Aorta (tissue), 5 donors: ENCODE results near the gene TNFRSF19. TPM values are rescaled to one million over a fixed set of nuclear protein-coding genes. Genes with fewer than 3 reads are reported as not detected.

ENCODE experiments used
- ATAC-seq: fragments of 200-7000 bp; cut with Tn5 transposase; one replicate; pipeline ENCODE4 v1.9.1; 2022; ENCODE audit warnings: moderate library complexity; ENCODE audit not compliant: low FRiP score
- DNase-seq, 2 donors: peaks; one replicate each; pipeline ENCODE4 v3.0.0-alpha.2; 2020
- H3K27ac ChIP-seq, 2 donors: one replicate each; pipeline ENCODE4 v1.5.1; 2013; ENCODE audit warnings: low read length in 2 of 2, mild to moderate bottlenecking in 2 of 2, moderate library complexity in 2 of 2, control low read depth in 1 of 2, inconsistent platforms in 1 of 2, low read depth in 1 of 2
- H3K27me3 ChIP-seq, 2 donors: one replicate each; pipeline ENCODE4 v1.6.1; 2013; ENCODE audit warnings: control low read depth in 1 of 2, low read length in 1 of 2, mild to moderate bottlenecking in 1 of 2, moderate library complexity in 1 of 2; ENCODE audit not compliant: insufficient read depth in 2 of 2, control insufficient read depth in 1 of 2
- H3K36me3 ChIP-seq, 2 donors: one replicate each; pipeline ENCODE4 v1.6.1; 2013; ENCODE audit warnings: control low read depth in 1 of 2, low read length in 1 of 2, mild to moderate bottlenecking in 1 of 2; ENCODE audit not compliant: insufficient read depth in 2 of 2, control insufficient read depth in 1 of 2
- H3K4me1 ChIP-seq, 2 donors: one replicate each; pipeline ENCODE4 v1.6.1; 2013; ENCODE audit warnings: low read length in 2 of 2, control low read depth in 1 of 2, mild to moderate bottlenecking in 1 of 2, moderate library complexity in 1 of 2; ENCODE audit not compliant: insufficient read depth in 2 of 2, control insufficient read depth in 1 of 2
- H3K4me3 ChIP-seq, 2 donors: one replicate each; pipeline ENCODE4 v1.5.1; 2013; ENCODE audit warnings: low read length in 2 of 2, control low read depth in 1 of 2, mild to moderate bottlenecking in 1 of 2
- H3K9me3 ChIP-seq: one replicate; pipeline ENCODE4 v1.6.1; 2013; ENCODE audit warnings: mild to moderate bottlenecking, low read length; ENCODE audit not compliant: control insufficient read depth
- WGBS, 2 donors: extraction: QIAGEN DNeasy Blood & Tissue Kit; methylation state at CpG; one replicate each; pipeline ENCODE4 v1.1.7; 2013; 5-methylcytosine and 5-hydroxymethylcytosine counted together
- intact Hi-C, 2 donors: fragments of 100-400 bp; cut with DNase I; formaldehyde crosslinking; loops; one replicate each; pipeline versions ENCODE4 v1.14.2 to v1.15.0; 2022
- polyA plus RNA-seq, 2 donors: library from polyadenylated mRNA; stranded (reverse); fragments of 200-250 nt; gene quantifications; one replicate each; pipeline ENCODE4 v1.2.3, GENCODE V29; 2013
- total RNA-seq, 2 donors: library from RNA; stranded (reverse); fragmentation: NEBNext Ultra II Directional; extraction: Animal tissue kit (Norgen Biotek cat#: 25700); gene quantifications; one replicate each; pipeline ENCODE4 v1.2.1, GENCODE V29; 2021
- donor health status: healthy with polysubstance abuse.
- donor health status: Bipolar disorder and iron deficiency.
- donor health status: DM: no; HTN: no; CAD: no.
- donor health status: DM: no; HTN: no; CAD: no.
- donor health status: DM: yes; HTN: yes; CAD: no.

Gene TNFRSF19
- total and polyA plus RNA-seq, 4 donors = 0.38 to 4.3 (median 1.9) TPM

- H3K36me3 ChIP-seq = no peaks in the 10 kb centered on the region
- H3K4me3 ChIP-seq = no peak overlapping the region
- no peaks in the 10 kb centered on the region for H3K9me3 ChIP-seq
- H3K4me1 ChIP-seq = no peaks in the 10 kb centered on the region
- DNase-seq (no peak), ATAC-seq (no peak)
- no peak overlapping the region for H3K27ac ChIP-seq
- H3K27me3 ChIP-seq = no peaks in the 10 kb centered on the region
- WGBS, 2 donors = 66 to 70% methylated on average over 26 to 28 of the region's 28 CpGs
- intact Hi-C loops = no loop called here
Observed at GRCh38 chr13:23695196-23695595, 125.0 kb downstream of the TNFRSF19 start.

- DNase-seq (peak in 1 of 2 donors; percentile 63), ATAC-seq (peak; percentile 51)
- Histone ChIP-seq H3K9me3 (no peaks in the 10 kb centered on the region), H3K36me3 (no peaks in the 10 kb centered on the region), H3K27ac (no peak overlapping the region), H3K27me3 (no peaks in the 10 kb centered on the region), H3K4me3 (no peak overlapping the region), H3K4me1 (no peaks in the 10 kb centered on the region)
- WGBS, 2 donors = 44 to 51% methylated on average over 46 of the region's 46 CpGs
- intact Hi-C loops = no loop called here
Observed at GRCh38 chr13:23695711-23696464, 125.7 kb downstream of the TNFRSF19 start.

GRCh38 chr13:23696610-23697009 lies 126.4 kb downstream of the TNFRSF19 start:
- 84 to 89% methylated on average over 5 of the region's 5 CpGs for WGBS, 2 donors
- Histone ChIP-seq H3K9me3 (no peaks in the 10 kb centered on the region), H3K27me3 (no peaks in the 10 kb centered on the region), H3K36me3 (no peaks in the 10 kb centered on the region), H3K27ac (no peak overlapping the region), H3K4me1 (no peaks in the 10 kb centered on the region), H3K4me3 (no peak overlapping the region)
- intact Hi-C loops = no loop called here
- ATAC-seq = no peak
- no peak for DNase-seq

- intact Hi-C loops = no loop called here
- no peaks in the 10 kb centered on the region for H3K36me3 ChIP-seq
Observed at GRCh38 chr13:23697772-23698313, 127.6 kb downstream of the TNFRSF19 start.

GRCh38 chr13:23699271-23699670 lies 129.1 kb downstream of the TNFRSF19 start:
- intact Hi-C loops = no loop called here
- Histone ChIP-seq H3K4me3 (no peak overlapping the region), H3K4me1 (no peaks in the 10 kb centered on the region), H3K27me3 (no peaks in the 10 kb centered on the region), H3K27ac (no peak overlapping the region), H3K9me3 (no peaks in the 10 kb centered on the region), H3K36me3 (no peaks in the 10 kb centered on the region)
- 90 to 94% methylated on average over 2 of the region's 2 CpGs for WGBS, 2 donors
- ATAC-seq (no peak), DNase-seq (no peak)

More at GRCh38 chr13:23697772-23698313, 127.6 kb downstream of the TNFRSF19 start:
- no peak for DNase-seq
- no peaks in the 10 kb centered on the region for H3K9me3 ChIP-seq
- H3K27ac ChIP-seq = no peak overlapping the region
- no peak for ATAC-seq
- H3K4me1 ChIP-seq = no peaks in the 10 kb centered on the region
- H3K4me3 ChIP-seq = no peak overlapping the region
- no peaks in the 10 kb centered on the region for H3K27me3 ChIP-seq
- WGBS, 2 donors = 88 to 91% methylated on average over 1 of the region's 1 CpG

GRCh38 chr13:23701186-23701585 lies 131.0 kb downstream of the TNFRSF19 start:
- intact Hi-C loops = no loop called here
- Histone ChIP-seq H3K4me1 (no peaks in the 10 kb centered on the region), H3K27ac (no peak overlapping the region), H3K27me3 (no peaks in the 10 kb centered on the region), H3K4me3 (no peak overlapping the region), H3K9me3 (no peaks in the 10 kb centered on the region), H3K36me3 (no peaks in the 10 kb centered on the region)
- DNase-seq (no peak), ATAC-seq (peak; percentile 6)
- 94% methylated on average over 5 of the region's 5 CpGs for WGBS, 2 donors

GRCh38 chr13:23701636-23702035 lies 131.4 kb downstream of the TNFRSF19 start:
- intact Hi-C loops = no loop called here
- Histone ChIP-seq H3K4me3 (no peak overlapping the region), H3K27ac (no peak overlapping the region), H3K27me3 (no peaks in the 10 kb centered on the region), H3K9me3 (no peaks in the 10 kb centered on the region), H3K4me1 (no peaks in the 10 kb centered on the region), H3K36me3 (no peaks in the 10 kb centered on the region)
- DNase-seq (peak; percentile 90 to 91), ATAC-seq (peak; percentile 91)
- WGBS, 2 donors = 86 to 91% methylated on average over 12 of the region's 12 CpGs

- Histone ChIP-seq H3K36me3 (no peaks in the 10 kb centered on the region), H3K27me3 (no peaks in the 10 kb centered on the region), H3K4me1 (no peaks in the 10 kb centered on the region), H3K9me3 (no peaks in the 10 kb centered on the region), H3K27ac (no peak overlapping the region), H3K4me3 (no peak overlapping the region)
- intact Hi-C loops = no loop called here
- ATAC-seq (peak; percentile 49), DNase-seq (no peak)
- WGBS, 2 donors = 74% methylated on average over 11 of the region's 11 CpGs
Observed at GRCh38 chr13:23703246-23703860, 133.1 kb downstream of the TNFRSF19 start.

GRCh38 chr13:23705583-23705982 lies 135.4 kb downstream of the TNFRSF19 start:
- H3K9me3 ChIP-seq = no peaks in the 10 kb centered on the region
- H3K27me3 ChIP-seq = no peaks in the 10 kb centered on the region
- H3K4me3 ChIP-seq = no peak overlapping the region
- H3K27ac ChIP-seq = no peak overlapping the region
- DNase-seq (no peak), ATAC-seq (no peak)
- no peaks in the 10 kb centered on the region for H3K36me3 ChIP-seq
- intact Hi-C loops = no loop called here
- no peaks in the 10 kb centered on the region for H3K4me1 ChIP-seq
- WGBS, 2 donors = 92% methylated on average over 2 of the region's 2 CpGs
